Thyroid gland (tissue), 4 donors: ENCODE results near the gene CENPX.
A peak's percentile ranks its signal among the peaks of the same experiment; 100 is the strongest.

Experiments used
- POLR2A ChIP-seq, 2 donors: fragments of 450-650 bp; IDR thresholded peaks; one replicate each; pipeline ENCODE4 v1.6.1; 2017; ENCODE audit warnings: antibody characterized with exemption in 2 of 2, mild to moderate bottlenecking in 2 of 2, moderate library complexity in 1 of 2
- TF ChIP-seq, protein P1 (sequence below), 6 experiments: fragments of 200-600 bp in 3 of 6; fragments of 450-650 bp in 3 of 6; sonication (generic) in 3 of 6; IDR thresholded peaks; one replicate each; pipeline ENCODE4 v1.5.1; 2016 to 2019; ENCODE audit warnings: antibody characterized with exemption in 6 of 6, mild to moderate bottlenecking in 2 of 6, inconsistent platforms in 1 of 6, moderate library complexity in 1 of 6

DNA sequence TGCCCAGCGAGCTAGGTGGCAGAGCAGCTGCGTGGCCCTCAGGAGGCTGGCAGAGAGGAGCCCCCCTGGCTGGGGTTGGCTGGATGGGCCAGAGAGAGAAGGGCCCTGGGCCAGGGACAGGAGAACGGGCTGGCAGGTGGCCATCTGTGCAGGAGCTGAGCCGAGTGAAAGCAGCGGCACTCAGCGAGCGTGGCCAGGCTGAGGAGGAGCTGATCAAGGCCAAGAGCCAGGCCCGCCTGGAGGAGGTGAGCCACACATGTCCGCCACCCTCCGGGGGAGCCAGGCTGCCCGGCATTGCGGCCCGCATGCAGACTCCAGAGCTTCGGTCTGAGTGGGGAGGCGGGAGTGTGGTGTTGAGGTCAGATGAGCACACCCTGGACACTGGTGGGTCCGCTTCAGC, 6.7 kb upstream of the CENPX start:
- TF ChIP-seq, protein P1, sequence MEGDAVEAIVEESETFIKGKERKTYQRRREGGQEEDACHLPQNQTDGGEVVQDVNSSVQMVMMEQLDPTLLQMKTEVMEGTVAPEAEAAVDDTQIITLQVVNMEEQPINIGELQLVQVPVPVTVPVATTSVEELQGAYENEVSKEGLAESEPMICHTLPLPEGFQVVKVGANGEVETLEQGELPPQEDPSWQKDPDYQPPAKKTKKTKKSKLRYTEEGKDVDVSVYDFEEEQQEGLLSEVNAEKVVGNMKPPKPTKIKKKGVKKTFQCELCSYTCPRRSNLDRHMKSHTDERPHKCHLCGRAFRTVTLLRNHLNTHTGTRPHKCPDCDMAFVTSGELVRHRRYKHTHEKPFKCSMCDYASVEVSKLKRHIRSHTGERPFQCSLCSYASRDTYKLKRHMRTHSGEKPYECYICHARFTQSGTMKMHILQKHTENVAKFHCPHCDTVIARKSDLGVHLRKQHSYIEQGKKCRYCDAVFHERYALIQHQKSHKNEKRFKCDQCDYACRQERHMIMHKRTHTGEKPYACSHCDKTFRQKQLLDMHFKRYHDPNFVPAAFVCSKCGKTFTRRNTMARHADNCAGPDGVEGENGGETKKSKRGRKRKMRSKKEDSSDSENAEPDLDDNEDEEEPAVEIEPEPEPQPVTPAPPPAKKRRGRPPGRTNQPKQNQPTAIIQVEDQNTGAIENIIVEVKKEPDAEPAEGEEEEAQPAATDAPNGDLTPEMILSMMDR (IDR thresholded peaks at IDR 0.05) = peak in 1 of 6 experiments; percentile 2
- no peak for TF ChIP-seq POLR2A (IDR thresholded peaks at IDR 0.05)
